ENCODE measurements around the gene SH2D6. TPM values are rescaled to one million over a fixed set of nuclear protein-coding genes. Genes with fewer than 3 reads are reported as not detected.

SH2D6 gene
- total and polyA plus RNA-seq, 4 experiments from 2014 or later: 1.5 to 1.6 TPM; not detected in 2

DNA sequence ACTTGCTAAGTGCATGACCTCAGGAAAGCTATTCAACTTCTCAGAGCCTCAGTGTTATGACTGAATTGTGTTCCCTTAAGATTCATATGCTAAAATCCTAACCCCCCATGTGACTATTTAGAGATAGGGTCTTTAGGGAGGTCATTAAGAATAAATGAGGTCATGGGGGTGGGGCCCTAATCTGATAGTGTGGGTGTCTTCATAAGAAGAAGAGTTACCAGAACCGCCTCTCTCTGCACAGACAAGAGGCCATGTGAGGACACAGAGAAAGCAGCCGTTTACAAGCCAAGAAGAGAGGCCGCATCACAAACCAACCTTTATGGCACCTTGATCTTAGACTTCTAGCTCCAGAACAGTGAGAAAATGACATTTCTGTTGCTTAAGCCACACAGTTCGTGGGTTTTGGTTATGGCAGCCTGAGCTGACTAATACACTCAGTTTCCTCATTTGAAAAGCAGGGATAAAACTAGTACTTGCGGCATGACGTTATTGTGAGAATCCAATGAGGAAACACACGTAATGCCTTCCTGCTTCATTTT lies 9.9 kb downstream of the SH2D6 start:
- POLR2A ChIA-PET (ENCODE audit: partially characterized antibody): interaction anchor here (0.6 to 2.5 kb wide), 2 partner anchors 10 to 121 kb away, joined by 3 to 15 read pairs; no protein-coding TSS in a partner anchor
- no peak overlapping the region for H3K27ac Mint-ChIP-seq
- DNase-seq: no peak

GRCh38 chr2:85429213-85429923 lies 10.9 kb downstream of the SH2D6 start:
- Mint-ChIP-seq H3K27me3 (no peaks in the 10 kb centered on the region), H3K27ac (peak overlapping the region in 2 of 7 donors; percentile 27 to 52), H3K4me3 (no peak overlapping the region), H3K36me3 (no peaks in the 10 kb centered on the region), H3K4me1 (no peaks in the 10 kb centered on the region), H3K9me3 (no peaks in the 10 kb centered on the region)
- no peak for DNase-seq
- H3K36me3 ChIP-seq (ENCODE audit: insufficient read depth, low read length): no peaks in the 10 kb centered on the region
- no peaks in the 10 kb centered on the region for H3K9me3 ChIP-seq (ENCODE audit: control insufficient read depth in 1 of 2, low read length in 2 of 2)
- H3K27ac ChIP-seq (ENCODE audit: low read depth, low read length): no peak overlapping the region
- H3K27me3 ChIP-seq (ENCODE audit: insufficient read depth, low read length): no peaks in the 10 kb centered on the region
- ChIA-PET CTCF (ENCODE audit: partially characterized antibody) (interaction anchor here (0.7 to 3.2 kb wide), 5 partner anchors 9 to 124 kb away, joined by 3 to 19 read pairs (median 4); partner anchors contain the start of gene MAT2A), POLR2A (ENCODE audit: partially characterized antibody) (interaction anchor here (1.3 to 5.3 kb wide), 3 partner anchors 9 to 109 kb away, joined by 3 to 24 read pairs (median 15); partner anchors contain the start of genes MAT2A and SH2D6)
- no peak overlapping the region for H3K4me3 ChIP-seq (ENCODE audit: low read length in 2 of 2)
- no peaks in the 10 kb centered on the region for H3K4me1 ChIP-seq (ENCODE audit: insufficient read depth, low read length)
- intact Hi-C loops (cut with micrococcal nuclease): no loop called here

More for the DNA sequence above, 9.9 kb downstream of the SH2D6 start:
- CTCF ChIA-PET (ENCODE audit: partially characterized antibody): interaction anchor here (1.2 to 3.2 kb wide), 4 partner anchors 120 to 209 kb away, joined by 3 to 19 read pairs (median 4); no protein-coding TSS in a partner anchor
- Mint-ChIP-seq H3K4me3 (no peak overlapping the region), H3K27me3 (no peaks in the 10 kb centered on the region), H3K4me1 (no peaks in the 10 kb centered on the region), H3K9me3 (no peaks in the 10 kb centered on the region), H3K36me3 (no peaks in the 10 kb centered on the region)
- no peaks in the 10 kb centered on the region for H3K9me3 ChIP-seq (ENCODE audit: control insufficient read depth in 1 of 2, low read length in 2 of 2)
- H3K36me3 ChIP-seq (ENCODE audit: insufficient read depth, low read length): no peaks in the 10 kb centered on the region
- no peaks in the 10 kb centered on the region for H3K27me3 ChIP-seq (ENCODE audit: insufficient read depth, low read length)
- no peaks in the 10 kb centered on the region for H3K4me1 ChIP-seq (ENCODE audit: insufficient read depth, low read length)
- intact Hi-C loops (cut with micrococcal nuclease): no loop called here
- no peak overlapping the region for H3K27ac ChIP-seq (ENCODE audit: low read depth, low read length)
- no peak overlapping the region for H3K4me3 ChIP-seq (ENCODE audit: low read length in 2 of 2)

DNA sequence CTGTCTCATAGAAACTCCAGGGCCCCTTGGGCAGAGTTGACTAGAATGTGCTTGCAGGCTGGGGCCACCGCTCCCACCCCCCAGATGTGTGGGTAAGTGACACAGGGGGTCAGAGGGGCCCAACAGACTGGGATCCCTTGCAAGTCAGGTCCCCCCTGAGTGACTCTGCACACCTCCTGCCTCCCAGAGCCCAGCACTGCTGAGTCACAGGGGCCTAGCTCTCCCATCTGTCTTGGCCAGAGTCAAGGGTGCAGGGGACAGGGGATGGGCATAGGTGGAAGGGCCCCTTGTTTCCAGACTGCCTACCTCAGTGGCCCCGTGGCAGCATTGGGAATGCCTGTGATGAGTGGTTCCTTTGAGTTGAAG lies 11.4 kb downstream of the SH2D6 start:
- no peak for DNase-seq
- no peaks in the 10 kb centered on the region for H3K27me3 ChIP-seq (ENCODE audit: insufficient read depth, low read length)
- no peak overlapping the region for H3K4me3 ChIP-seq (ENCODE audit: low read length in 2 of 2)
- Mint-ChIP-seq H3K27me3 (no peaks in the 10 kb centered on the region), H3K4me1 (no peaks in the 10 kb centered on the region), H3K9me3 (no peaks in the 10 kb centered on the region), H3K27ac (peak overlapping the region in 2 of 7 donors; percentile 27 to 52), H3K36me3 (no peaks in the 10 kb centered on the region), H3K4me3 (no peak overlapping the region)
- H3K4me1 ChIP-seq (ENCODE audit: insufficient read depth, low read length): no peaks in the 10 kb centered on the region
- POLR2A ChIA-PET (ENCODE audit: partially characterized antibody): interaction anchor here (1.3 to 5.3 kb wide), 3 partner anchors 8 to 109 kb away, joined by 3 to 24 read pairs (median 15); partner anchors contain the start of genes MAT2A and SH2D6
- CTCF ChIA-PET (ENCODE audit: partially characterized antibody): interaction anchor here (0.7 to 3.2 kb wide), 4 partner anchors 9 to 123 kb away, joined by 3 to 19 read pairs (median 4); partner anchors contain the start of gene MAT2A
- H3K36me3 ChIP-seq (ENCODE audit: insufficient read depth, low read length): no peaks in the 10 kb centered on the region
- no peaks in the 10 kb centered on the region for H3K9me3 ChIP-seq (ENCODE audit: control insufficient read depth in 1 of 2, low read length in 2 of 2)
- no peak overlapping the region for H3K27ac ChIP-seq (ENCODE audit: low read depth, low read length)
- intact Hi-C loops (cut with micrococcal nuclease): no loop called here

DNA sequence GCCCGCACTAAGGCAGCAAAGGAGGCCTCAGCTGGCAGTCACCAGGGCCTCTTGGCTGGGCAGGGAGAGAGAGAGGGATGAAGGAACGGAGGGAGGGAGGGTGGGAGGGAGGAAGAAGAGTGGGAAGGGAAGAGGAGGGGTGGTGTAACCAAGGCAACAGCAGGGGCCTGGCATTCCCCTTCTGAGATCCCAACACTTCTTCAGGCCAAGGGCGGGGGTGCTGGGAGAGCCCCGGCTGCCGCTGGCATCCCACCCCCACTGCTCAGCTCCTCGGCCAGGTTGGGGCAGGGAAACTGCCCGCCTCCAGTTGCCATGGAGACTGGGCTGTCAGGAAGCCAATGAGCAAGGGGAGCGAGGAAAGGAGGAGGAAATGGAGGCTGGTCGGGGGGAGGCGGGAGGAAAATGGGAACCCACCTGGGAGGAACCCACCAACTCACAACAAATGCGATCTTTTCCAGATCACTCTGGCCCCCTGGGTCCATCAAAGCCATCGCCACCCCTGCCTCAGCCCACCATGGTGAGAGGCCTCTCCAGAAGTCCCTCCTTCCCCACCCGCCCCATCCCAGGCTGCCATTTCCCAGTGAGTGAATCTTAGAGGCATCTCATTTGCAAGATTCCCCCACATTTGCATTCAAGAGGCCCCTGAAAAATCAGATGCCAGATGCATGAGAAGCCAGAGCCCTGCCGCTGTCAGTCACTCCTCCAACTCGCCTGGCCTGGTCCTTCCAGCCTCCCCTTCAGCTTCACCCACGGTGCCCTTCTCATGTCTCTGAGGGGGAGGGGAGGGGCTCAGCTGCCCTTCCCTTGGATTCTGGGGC lies 12.4 kb downstream of the SH2D6 start:
- Histone ChIP-seq H3K27me3 (ENCODE audit: insufficient read depth, low read length) (no peaks in the 10 kb centered on the region), H3K27ac (ENCODE audit: low read depth, low read length) (no peak overlapping the region), H3K36me3 (ENCODE audit: insufficient read depth, low read length) (no peaks in the 10 kb centered on the region), H3K4me1 (ENCODE audit: insufficient read depth, low read length) (no peaks in the 10 kb centered on the region), H3K9me3 (ENCODE audit: control insufficient read depth in 1 of 2, low read length in 2 of 2) (no peaks in the 10 kb centered on the region), H3K4me3 (ENCODE audit: low read length in 2 of 2) (no peak overlapping the region)
- CTCF ChIA-PET (ENCODE audit: partially characterized antibody): interaction anchor here (1.3 kb wide), 1 partner anchor 11 kb away, joined by 3 read pairs; no protein-coding TSS in a partner anchor
- POLR2A ChIA-PET (ENCODE audit: partially characterized antibody): interaction anchor here (1.4 to 5.3 kb wide), 2 partner anchors 108 to 115 kb away, joined by 3 to 24 read pairs; partner anchors contain the start of gene MAT2A
- H3K4me3 Mint-ChIP-seq: no peak overlapping the region
- H3K36me3 Mint-ChIP-seq: no peaks in the 10 kb centered on the region
- H3K4me1 Mint-ChIP-seq: peaks cover 0 to 1% (median under 1%) of the 10 kb centered on the region in 4 donors
- intact Hi-C loops (cut with micrococcal nuclease): no loop called here
- no peak for DNase-seq
- H3K27me3 Mint-ChIP-seq: no peaks in the 10 kb centered on the region
- H3K9me3 Mint-ChIP-seq: no peaks in the 10 kb centered on the region
- H3K27ac Mint-ChIP-seq: peak overlapping the region in 1 of 7 donors; percentile 7

GRCh38 chr2:85431570-85432205 lies 13.2 kb downstream of the SH2D6 start:
- H3K4me1 Mint-ChIP-seq: peaks cover 0 to 8% (median 2%) of the 10 kb centered on the region in 4 donors
- H3K36me3 ChIP-seq (ENCODE audit: insufficient read depth, low read length): no peaks in the 10 kb centered on the region
- no peaks in the 10 kb centered on the region for H3K27me3 Mint-ChIP-seq
- no peaks in the 10 kb centered on the region for H3K27me3 ChIP-seq (ENCODE audit: insufficient read depth, low read length)
- no peak overlapping the region for H3K4me3 ChIP-seq (ENCODE audit: low read length in 2 of 2)
- H3K4me3 Mint-ChIP-seq: no peak overlapping the region
- peak overlapping the region in 2 of 7 donors; percentile 7 to 15 for H3K27ac Mint-ChIP-seq
- no peak for DNase-seq
- ChIA-PET CTCF (ENCODE audit: partially characterized antibody) (interaction anchor here (1.3 kb wide), 1 partner anchor 12 kb away, joined by 3 read pairs; no protein-coding TSS in a partner anchor), POLR2A (ENCODE audit: partially characterized antibody) (interaction anchor here (1.4 to 5.3 kb wide), 2 partner anchors 107 to 114 kb away, joined by 3 to 24 read pairs; partner anchors contain the start of gene MAT2A)
- H3K4me1 ChIP-seq (ENCODE audit: insufficient read depth, low read length): no peaks in the 10 kb centered on the region
- no peaks in the 10 kb centered on the region for H3K9me3 Mint-ChIP-seq
- H3K27ac ChIP-seq (ENCODE audit: low read depth, low read length): no peak overlapping the region
- no peaks in the 10 kb centered on the region for H3K9me3 ChIP-seq (ENCODE audit: control insufficient read depth in 1 of 2, low read length in 2 of 2)
- intact Hi-C loops (cut with micrococcal nuclease): no loop called here
- H3K36me3 Mint-ChIP-seq: no peaks in the 10 kb centered on the region

- ChIA-PET POLR2A (ENCODE audit: partially characterized antibody) (interaction anchor here (5.3 kb wide), 1 partner anchor 105 kb away, joined by 24 read pairs; the partner anchor contains the start of gene MAT2A), CTCF (ENCODE audit: partially characterized antibody) (interaction anchor here (0.6 kb wide), 1 partner anchor 51 kb away, joined by 3 read pairs; no protein-coding TSS in a partner anchor)
- Histone ChIP-seq H3K9me3 (ENCODE audit: control insufficient read depth in 1 of 2, low read length in 2 of 2) (no peaks in the 10 kb centered on the region), H3K27ac (ENCODE audit: low read depth, low read length) (no peak overlapping the region), H3K36me3 (ENCODE audit: insufficient read depth, low read length) (no peaks in the 10 kb centered on the region), H3K4me1 (ENCODE audit: insufficient read depth, low read length) (peaks cover 13% of the 10 kb centered on the region), H3K27me3 (ENCODE audit: insufficient read depth, low read length) (no peaks in the 10 kb centered on the region), H3K4me3 (ENCODE audit: low read length in 2 of 2) (no peak overlapping the region)
- no peak overlapping the region for H3K27ac Mint-ChIP-seq
- H3K27me3 Mint-ChIP-seq: no peaks in the 10 kb centered on the region
- intact Hi-C loops (cut with micrococcal nuclease): no loop called here
- DNase-seq: no peak
- H3K9me3 Mint-ChIP-seq: no peaks in the 10 kb centered on the region
- peaks cover 7 to 25% (median 13%) of the 10 kb centered on the region in 4 donors for H3K4me1 Mint-ChIP-seq
- no peaks in the 10 kb centered on the region for H3K36me3 Mint-ChIP-seq
- H3K4me3 Mint-ChIP-seq: no peak overlapping the region
These were observed 15.1 kb downstream of the SH2D6 start for GRCh38 chr2:85433511-85434089.
